Prostate gland (tissue), 2 donors: ENCODE measurements around the gene LYPD6B.

Experiments
- POLR2AphosphoS5 ChIP-seq: sonication (generic); formaldehyde crosslinking; IDR thresholded peaks from one replicate; pipeline ENCODE4 v1.6.1; 2017; ENCODE audit warnings: antibody characterized with exemption
- TF ChIP-seq, protein P1 (sequence below), 4 experiments: fragments of 200-600 bp in 2 of 4; fragments of 450-650 bp in 2 of 4; sonication (generic) in 2 of 4; IDR thresholded peaks; 1 replicate in 3 of 4; 2 replicates in 1 of 4; pipeline ENCODE4 v1.5.1; 2016 to 2019; ENCODE audit warnings: antibody characterized with exemption in 4 of 4, mild to moderate bottlenecking in 2 of 4, moderate library complexity in 2 of 4

GRCh38 chr2:149175956-149176355 lies 137.5 kb downstream of the LYPD6B start:
- TF ChIP-seq, protein P1, sequence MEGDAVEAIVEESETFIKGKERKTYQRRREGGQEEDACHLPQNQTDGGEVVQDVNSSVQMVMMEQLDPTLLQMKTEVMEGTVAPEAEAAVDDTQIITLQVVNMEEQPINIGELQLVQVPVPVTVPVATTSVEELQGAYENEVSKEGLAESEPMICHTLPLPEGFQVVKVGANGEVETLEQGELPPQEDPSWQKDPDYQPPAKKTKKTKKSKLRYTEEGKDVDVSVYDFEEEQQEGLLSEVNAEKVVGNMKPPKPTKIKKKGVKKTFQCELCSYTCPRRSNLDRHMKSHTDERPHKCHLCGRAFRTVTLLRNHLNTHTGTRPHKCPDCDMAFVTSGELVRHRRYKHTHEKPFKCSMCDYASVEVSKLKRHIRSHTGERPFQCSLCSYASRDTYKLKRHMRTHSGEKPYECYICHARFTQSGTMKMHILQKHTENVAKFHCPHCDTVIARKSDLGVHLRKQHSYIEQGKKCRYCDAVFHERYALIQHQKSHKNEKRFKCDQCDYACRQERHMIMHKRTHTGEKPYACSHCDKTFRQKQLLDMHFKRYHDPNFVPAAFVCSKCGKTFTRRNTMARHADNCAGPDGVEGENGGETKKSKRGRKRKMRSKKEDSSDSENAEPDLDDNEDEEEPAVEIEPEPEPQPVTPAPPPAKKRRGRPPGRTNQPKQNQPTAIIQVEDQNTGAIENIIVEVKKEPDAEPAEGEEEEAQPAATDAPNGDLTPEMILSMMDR (IDR thresholded peaks at IDR 0.05): no peak
- TF ChIP-seq POLR2AphosphoS5: no peak
